ENCODE results near the gene FAM169A.
"Not testable (repeated sequence)": the region's sequence is repeated elsewhere in the genome, so short reads cannot be mapped to it uniquely, and the experiment has no call there.

Gene FAM169A

GRCh38 chr5:74798977-74799911 lies 66.9 kb downstream of the FAM169A start:
- no peak for DNase-seq

- DNase-seq, result not testable (repeated sequence)
Measured at GRCh38 chr5:74791669-74792068, 74.5 kb downstream of the FAM169A start.

GRCh38 chr5:74787424-74787823 lies 78.8 kb downstream of the FAM169A start:
- DNase-seq, result no peak

- DNase-seq, result no peak
Measured at GRCh38 chr5:74786851-74787250, 79.3 kb downstream of the FAM169A start.

- no peak for DNase-seq
Measured at GRCh38 chr5:74778609-74779008, 87.6 kb downstream of the FAM169A start.

GRCh38 chr5:74772359-74772758 lies 93.8 kb downstream of the FAM169A start:
- DNase-seq, result no peak

GRCh38 chr5:74767579-74767913 lies 98.6 kb downstream of the FAM169A start:
- no peak for DNase-seq

- DNase-seq, result peak; percentile 86
Measured at GRCh38 chr5:74766849-74767578, 99.2 kb downstream of the FAM169A start, which contains the start of the genes GFM2 and NSA2. TSS of gene GFM2 (minus strand) at chr5:74767117. CDS start at chr5:74763742, 3,375 bp downstream. TSS of gene NSA2 (plus strand) at chr5:74767249. CDS start at chr5:74767361, 112 bp downstream.

- no peak for DNase-seq
Measured at GRCh38 chr5:74766418-74766848, 99.8 kb downstream of the FAM169A start.

- DNase-seq, result no peak
Measured at GRCh38 chr5:74765929-74766328, 100.3 kb downstream of the FAM169A start.

- DNase-seq, result no peak
Measured at GRCh38 chr5:74765201-74765600, 101.0 kb downstream of the FAM169A start.

GRCh38 chr5:74763504-74763903 lies 102.7 kb downstream of the FAM169A start:
- no peak for DNase-seq

- DNase-seq, result no peak
Measured at GRCh38 chr5:74762599-74762998, 103.6 kb downstream of the FAM169A start.

GRCh38 chr5:74761241-74761640 lies 104.9 kb downstream of the FAM169A start:
- DNase-seq, result no peak

GRCh38 chr5:74748742-74749141 lies 117.4 kb downstream of the FAM169A start:
- not testable (repeated sequence) for DNase-seq

GRCh38 chr5:74738406-74738805 lies 127.8 kb downstream of the FAM169A start:
- DNase-seq, result no peak

- no peak for DNase-seq
Measured at GRCh38 chr5:74736759-74737158, 129.4 kb downstream of the FAM169A start.
